HG02970 (cell line): ENCODE measurements around the gene IFT52.
"Not testable (repeated sequence)": the region's sequence is repeated elsewhere in the genome, so short reads cannot be mapped to it uniquely, and the experiment has no call there.

Experiments used
- ATAC-seq: cut with Tn5 transposase; IDR thresholded peaks from one replicate; pipeline ENCODE4 v1.9.1; 2021; ENCODE audit warnings: mild to moderate bottlenecking, moderate library complexity, moderate number of reproducible peaks; ENCODE audit not compliant: unreplicated experiment, low FRiP score

The IFT52 gene

DNA sequence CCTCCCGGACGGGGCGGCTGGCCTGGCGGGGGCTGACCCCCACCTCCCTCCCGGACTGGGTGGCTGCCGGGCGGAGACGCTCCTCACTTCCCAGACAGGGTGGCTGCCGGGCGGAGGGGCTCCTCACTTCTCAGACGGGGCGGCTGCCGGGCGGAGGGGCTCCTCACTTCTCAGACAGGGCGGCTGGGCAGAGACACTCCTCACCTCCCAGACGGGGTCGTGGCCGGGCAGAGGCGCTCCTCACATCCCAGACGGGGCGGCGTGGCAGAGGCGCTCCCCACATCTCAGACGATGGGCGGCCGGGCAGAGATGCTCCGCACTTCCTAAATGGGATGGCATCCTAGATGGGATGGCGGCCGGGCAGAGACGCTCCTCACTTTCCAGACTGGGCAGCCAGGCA is 16.5 kb downstream of the IFT52 start:
- ATAC-seq: not testable (repeated sequence)

GRCh38 chr20:43631598-43631997 is 40.9 kb downstream of the IFT52 start:
- ATAC-seq: no peak

DNA sequence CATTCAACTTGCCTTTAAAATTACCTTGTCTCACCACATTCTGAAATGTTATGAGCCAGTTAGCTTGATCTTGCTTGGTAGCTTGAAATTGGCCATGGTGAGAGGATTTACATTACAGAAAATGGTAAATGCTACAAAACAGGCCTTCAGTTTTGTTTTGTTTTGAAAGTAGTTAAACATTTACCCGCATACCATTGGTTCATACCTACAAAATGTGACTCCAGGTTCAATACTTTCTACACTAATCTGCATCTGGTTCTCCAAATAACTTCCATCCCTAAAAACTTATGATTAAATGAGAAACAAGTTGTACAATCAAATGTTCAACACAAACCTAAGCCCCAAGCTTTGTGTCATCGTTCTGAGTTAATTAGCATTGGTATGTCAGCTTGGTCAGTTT is 45.7 kb downstream of the IFT52 start:
- ATAC-seq: no peak

GRCh38 chr20:43642548-43642947 is 51.8 kb downstream of the IFT52 start:
- ATAC-seq: no peak

DNA sequence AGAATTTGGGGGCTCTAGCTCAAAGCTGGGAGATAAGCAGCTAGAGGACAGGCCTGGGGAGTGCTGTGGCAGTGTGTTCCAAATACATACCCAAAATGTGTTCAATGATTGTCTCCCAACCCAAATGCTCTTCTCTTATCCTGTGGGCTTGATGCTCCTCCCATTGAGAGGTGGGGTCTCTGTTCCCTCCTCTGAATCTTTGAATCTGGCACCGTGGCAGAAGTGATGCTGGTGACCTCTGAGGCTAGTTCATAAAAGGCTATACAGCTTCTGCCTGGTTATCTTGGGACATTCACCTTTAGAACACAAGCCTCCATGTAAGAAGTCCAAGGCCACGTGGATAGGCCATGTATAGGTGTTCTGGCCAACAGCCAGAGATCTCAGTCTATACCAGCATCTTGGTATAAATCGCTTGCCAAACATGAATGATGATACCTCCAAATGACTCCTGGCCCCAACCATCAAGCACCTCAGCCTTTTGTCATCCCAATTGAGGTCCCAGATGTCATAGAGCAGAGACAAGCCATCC is 60.3 kb downstream of the IFT52 start:
- ATAC-seq: no peak

DNA sequence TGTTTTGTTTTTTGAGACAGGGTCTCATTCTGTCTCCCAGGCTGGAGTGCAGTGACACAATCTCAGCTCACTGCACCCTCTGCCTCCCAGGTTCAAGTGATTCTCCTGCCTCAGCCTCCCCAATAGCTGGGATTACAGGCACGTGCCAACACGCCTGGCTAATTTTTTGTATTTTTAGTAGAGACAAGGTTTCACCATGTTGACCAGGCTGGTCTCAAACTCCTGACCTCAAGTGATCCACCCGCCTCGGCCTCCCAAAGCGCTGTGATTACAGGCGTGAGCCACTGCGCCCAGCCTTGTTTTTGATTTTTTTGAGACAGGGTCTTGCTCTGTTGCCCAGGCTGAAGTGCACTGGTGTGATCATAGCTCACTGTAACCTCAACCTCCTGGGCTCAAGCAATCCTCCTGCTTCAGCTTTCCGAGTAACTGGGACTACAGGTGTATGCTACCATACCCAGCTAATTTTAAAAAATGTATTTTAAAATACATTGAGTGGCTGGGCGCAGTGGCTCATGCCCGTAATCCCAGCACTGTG is 61.0 kb downstream of the IFT52 start:
- ATAC-seq: not testable (repeated sequence)

DNA sequence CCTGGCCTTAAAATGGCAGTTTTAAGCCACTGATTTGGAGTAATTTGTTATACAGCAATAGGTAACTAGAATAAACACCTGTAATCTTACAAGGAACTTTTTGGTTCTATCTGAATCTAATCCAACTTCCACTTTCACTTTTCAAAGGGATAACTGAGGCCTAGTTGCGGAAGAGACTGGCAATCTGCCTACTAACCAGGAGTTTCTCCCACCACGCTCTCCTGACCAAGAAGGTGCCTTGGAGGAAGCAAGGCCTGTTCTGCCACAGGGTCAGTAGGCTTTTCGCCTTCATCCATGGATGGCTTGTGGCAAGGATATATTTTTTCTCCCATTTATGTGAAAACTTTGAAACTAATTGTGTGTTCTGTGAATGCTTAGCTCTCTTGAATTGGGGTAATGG is 63.2 kb downstream of the IFT52 start:
- ATAC-seq: no peak

GRCh38 chr20:43655176-43655575 is 64.4 kb downstream of the IFT52 start:
- ATAC-seq: not testable (repeated sequence)

- ATAC-seq: no peak
Measured at GRCh38 chr20:43655937-43656336, 65.2 kb downstream of the IFT52 start.

DNA sequence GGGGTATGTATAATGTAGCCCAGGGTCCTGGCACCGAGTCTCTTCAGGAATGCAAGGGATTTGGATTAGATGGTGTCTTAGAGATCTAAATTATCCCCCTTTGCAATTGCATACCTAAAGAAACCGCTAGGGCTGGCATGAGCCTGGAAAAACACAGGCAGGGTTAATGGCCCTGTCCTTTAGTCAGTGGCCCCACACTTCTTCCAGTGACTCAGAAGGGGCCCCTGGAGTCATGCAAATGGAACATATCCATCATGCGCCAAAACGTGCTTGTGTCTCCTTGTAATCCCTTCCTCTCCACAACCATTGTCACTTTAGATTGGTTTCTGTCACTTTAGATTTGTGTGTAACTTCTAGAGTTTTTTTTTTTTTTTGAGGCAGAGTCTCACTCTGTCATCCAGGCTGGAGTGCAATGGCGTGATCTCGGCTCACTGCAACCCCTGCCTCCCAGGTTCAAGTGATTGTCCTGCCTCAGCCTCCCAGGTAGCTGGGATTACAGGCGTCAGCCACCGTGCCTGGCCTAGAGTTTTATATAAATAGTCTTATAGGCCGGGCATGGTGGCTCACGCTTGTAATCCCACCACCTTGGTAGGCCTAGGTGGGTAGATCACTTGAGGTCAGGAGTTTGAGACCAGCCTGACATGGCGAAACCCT is 67.5 kb downstream of the IFT52 start:
- no peak for ATAC-seq

DNA sequence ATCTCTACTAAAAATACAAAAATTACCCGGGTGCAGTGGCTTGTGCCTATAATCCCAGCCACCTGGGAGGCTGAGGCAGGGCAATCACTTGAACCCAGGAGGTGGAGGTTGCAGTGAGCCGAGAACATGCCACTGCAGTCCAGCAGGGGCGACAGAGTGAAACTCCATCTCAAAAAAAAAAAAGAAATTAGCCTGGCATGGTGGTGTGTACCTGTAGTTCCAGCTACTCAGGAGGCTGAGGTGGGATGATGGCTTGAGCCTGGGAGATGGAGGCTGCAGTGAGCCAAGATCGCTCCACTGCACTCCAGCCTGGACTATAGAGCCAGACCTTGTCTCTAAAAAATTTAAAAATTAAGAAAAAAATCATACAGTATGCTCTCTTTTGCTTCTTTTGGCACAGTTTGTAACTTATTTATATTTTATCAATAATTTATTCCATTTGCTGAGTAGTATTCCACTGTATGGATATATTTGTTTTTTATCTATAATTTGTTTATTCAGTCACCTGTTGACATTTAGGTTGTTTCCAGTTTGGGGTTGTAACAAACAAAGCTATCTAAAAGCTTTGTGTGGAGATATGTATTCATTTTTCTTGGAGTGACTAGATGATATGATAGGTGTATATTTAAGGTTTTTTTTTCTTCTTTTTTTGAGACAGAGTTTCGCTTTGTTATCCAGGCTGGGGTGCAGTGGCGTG is 68.1 kb downstream of the IFT52 start:
- no peak for ATAC-seq

DNA sequence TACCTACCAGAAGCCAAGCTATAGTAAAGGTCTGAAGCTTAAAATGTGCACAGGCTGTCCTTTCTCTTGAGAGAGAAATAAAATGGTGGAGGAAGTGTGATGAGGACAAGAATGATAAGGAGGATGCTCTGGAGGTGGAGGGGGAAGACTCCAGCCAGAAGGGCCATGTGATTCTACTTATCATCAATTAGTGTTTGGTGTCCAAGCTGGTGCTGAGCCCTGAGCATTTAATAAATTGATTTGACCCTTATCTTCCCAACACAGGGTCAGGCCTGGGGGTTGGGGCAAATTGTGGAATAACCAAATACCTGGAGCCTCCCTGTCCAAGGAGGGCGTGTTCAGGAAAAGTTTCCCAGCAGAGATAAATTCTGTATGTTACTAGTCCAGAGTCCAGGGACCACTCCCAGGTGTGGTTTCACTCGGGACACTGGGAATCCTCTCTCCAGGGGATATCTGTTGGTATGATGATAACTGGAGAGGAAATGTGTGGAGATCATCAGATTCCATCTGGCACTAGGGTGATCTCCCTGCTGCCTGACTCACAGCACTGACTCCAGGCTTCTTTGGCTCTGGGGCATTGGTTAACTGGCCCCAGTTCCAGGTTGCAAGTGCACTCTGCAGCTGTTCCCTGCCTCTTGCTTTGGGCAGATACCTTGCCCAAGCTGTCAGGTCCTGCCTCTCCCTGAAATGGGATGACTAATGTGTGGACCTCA is 72.4 kb downstream of the IFT52 start:
- no peak for ATAC-seq

- no peak for ATAC-seq
Measured at GRCh38 chr20:43665466-43666176, 74.9 kb downstream of the IFT52 start.

- ATAC-seq: peak; percentile 65
Measured at GRCh38 chr20:43666376-43667328, 75.9 kb downstream of the IFT52 start, which contains the start of gene MYBL2. Gene MYBL2 (plus strand): TSS chr20:43667114. CDS start chr20:43667284, 170 bp downstream.

DNA sequence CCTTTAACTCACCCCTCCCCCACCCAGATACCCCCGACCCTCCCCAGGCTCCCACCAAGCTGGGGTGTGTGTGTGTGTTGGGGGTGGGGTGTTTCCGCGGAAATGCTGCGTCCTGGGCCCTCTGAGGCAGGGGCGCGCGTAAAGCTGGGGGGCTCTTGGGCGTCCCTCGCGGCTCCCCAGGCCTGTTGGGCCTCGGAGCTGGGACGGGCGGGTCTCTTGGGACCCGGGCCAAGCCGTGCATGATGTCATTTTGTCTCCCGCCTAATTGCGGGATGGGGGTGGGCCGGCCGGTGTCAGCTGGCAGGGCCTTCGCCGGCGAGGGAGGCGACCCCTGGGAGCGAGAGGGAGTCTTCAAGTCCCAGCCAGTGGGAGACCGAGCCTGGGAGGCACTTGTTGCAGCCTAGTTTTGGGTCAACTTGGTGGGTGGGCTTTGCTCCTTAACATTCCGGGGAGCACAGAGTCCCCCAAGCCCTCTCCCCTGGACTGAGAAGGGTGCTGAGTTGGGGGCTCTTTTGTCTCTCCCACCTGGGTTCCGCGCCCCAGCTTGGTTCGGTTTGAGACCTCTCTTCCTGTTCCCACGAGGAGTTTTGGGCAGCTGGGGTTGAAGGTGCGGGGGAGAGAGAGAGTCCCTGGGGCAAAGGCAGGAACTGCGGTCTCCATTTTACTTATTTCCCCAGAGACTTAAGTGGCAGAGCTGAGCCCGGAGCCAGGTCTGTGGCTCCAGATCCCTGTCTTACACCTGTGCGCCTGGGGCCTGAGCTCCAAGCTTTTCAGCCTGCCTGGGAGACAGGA is 76.8 kb downstream of the IFT52 start:
- ATAC-seq: peak; percentile 17

- ATAC-seq: no peak
Measured at GRCh38 chr20:43669332-43669731, 78.6 kb downstream of the IFT52 start.

DNA sequence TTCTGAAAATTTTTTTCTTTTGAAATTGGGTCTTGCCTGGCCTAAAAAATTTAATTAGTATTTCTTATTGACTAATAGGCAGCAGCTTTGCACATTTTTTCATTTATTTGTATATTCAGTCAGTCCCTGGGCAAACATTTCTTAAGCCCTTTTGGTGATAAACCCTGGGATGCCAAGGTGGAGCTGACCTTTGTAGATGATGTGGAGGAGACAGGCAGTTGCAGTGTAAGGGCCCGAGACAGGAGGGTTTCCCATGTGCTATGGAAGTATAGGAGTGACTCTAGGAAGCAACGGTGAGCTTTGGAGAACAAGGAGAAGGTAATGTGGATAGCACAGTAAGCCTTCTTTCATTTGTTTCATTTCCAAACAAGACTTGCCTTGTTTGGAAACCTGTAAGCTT is 79.7 kb downstream of the IFT52 start:
- ATAC-seq: no peak

- ATAC-seq: no peak
Measured at GRCh38 chr20:43676368-43676767, 85.6 kb downstream of the IFT52 start.
